DND-41 (cell line): ENCODE results near the gene HARS2.

ENCODE experiments used
- CTCF ChIP-seq: IDR thresholded peaks from 2 replicates; pipeline ENCODE4 v1.5.1; 2012; ENCODE audit warnings: borderline replicate concordance, low read length, moderate library complexity, mild to moderate bottlenecking; ENCODE audit not compliant: poor library complexity, severe bottlenecking; ENCODE audit errors: extremely low read depth
- EZH2 ChIP-seq: IDR thresholded peaks from 3 replicates; pipeline ENCODE4 v1.6.1; 2012; ENCODE audit warnings: borderline replicate concordance, low read depth, mild to moderate bottlenecking, moderate library complexity, low read length, inconsistent platforms; ENCODE audit not compliant: severe bottlenecking

DNA sequence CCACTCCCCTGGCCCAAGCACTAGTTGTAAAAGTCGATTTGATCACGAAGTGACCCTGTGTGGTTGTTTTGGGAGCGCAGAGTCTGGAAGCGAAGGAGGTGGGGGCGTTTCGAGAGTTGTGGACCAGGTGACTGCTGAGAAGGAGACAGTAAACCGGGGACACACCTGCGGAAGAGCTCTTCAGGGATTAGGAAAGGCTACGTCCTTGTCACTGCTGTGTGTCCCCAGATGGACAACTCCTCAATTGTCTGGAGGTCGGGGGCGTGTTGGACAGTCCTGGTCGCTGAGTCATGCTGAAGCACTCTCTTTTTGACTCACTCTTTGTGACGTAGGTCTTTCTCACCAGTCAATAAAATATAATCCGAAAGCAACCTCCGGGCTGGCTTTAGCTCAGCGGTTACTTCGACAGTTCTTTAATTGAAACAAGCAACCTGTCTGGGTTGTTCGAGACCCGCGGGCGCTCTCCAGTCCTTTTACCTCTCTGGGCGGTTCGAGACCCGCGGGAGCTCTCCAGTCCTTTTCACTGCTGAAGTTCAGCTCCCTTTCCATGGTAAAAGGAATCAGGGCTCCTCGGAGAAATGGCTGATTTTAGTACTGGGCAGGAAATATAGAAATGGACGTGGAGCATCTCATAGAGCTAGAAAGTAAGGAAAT, 19.8 kb downstream of the HARS2 start:
- no peak for TF ChIP-seq CTCF
- no peak for TF ChIP-seq EZH2
